ENCODE data around the gene RGMA.

The RGMA gene

DNA sequence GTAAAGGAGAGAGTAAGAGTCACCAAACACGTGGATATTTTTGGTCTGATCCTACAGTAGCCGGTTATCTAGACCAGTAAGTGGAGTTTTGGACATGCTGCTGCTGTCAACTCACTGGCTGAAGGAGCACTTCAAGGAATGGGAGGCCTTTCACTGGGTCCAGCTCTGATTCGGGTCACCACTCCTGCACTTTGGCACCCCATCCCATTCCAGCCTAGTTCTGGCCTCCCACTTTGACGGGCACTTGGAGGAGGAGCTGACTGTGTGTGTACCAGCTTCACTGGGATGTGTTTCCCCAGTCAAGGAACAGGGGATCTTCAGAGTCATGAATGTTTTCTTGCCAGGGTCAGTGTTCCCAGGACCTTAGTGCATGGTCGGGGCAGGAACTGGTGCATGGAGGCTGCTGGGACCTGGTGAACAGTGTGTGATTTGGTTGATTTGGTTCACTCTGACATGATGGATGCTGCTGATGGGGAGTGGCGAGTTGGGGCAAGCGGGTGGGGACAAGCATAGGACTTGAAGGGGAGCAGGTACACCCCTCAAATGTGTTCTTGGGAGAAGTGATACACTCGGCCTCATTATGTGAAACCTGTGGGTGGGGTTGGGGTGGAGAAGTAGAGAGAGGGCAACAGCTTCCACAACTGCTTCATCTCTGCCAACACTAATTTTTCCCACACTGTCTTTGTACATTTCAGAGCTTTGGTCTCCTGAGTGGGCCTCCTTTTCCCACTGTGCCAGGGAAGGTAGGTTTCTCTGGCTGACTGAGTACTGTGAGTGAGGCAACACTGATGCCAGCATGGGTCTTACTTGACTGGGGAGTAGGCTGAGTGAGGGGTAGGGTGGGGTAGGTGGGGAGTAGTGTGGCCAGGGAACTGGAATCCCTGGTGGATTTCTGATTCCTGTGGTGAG is 64.0 kb downstream of the RGMA start:
- Histone ChIP-seq H3K4me3 (ENCODE audit: low read length) (no peak overlapping the region), H3K9me3 (ENCODE audit: insufficient read depth, low read depth, low read length) (no peaks in the 10 kb centered on the region), H3K4me1 (ENCODE audit: insufficient read depth, low read length) (peaks cover 7% of the 10 kb centered on the region; the same call in 1 of the 2 replicates), H3K27me3 (ENCODE audit: insufficient read depth, low read length) (no peaks in the 10 kb centered on the region), H3K9ac (ENCODE audit: low read depth, low read length) (no peak overlapping the region), H3K27ac (ENCODE audit: low read depth, low read length) (no peak overlapping the region), H3K36me3 (ENCODE audit: insufficient read depth, low read length) (peaks cover 77% of the 10 kb centered on the region)
- WGBS = 90% methylated on average over 8 of the region's 8 CpGs

DNA sequence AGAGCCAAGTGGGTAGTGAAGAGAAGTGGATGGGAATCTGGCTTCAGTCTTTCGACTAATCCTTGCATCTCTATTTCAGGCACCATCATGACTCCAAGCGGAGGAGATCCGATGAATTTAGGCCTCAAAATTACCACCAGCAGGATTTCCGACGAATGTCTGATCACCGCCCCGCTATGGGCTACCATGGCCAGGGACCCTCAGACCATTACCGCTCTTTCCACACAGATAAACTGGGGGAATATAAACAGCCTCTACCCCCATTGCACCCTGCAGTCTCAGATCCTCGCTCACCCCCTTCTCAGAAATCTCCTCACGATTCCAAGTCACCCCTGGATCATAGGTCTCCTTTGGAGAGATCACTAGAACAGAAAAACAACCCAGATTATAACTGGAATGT is 64.7 kb downstream of the RGMA start:
- Histone ChIP-seq H3K36me3 (ENCODE audit: insufficient read depth, low read length) (peaks cover 84% of the 10 kb centered on the region), H3K27ac (ENCODE audit: low read depth, low read length) (no peak overlapping the region), H3K9me3 (ENCODE audit: insufficient read depth, low read depth, low read length) (no peaks in the 10 kb centered on the region), H3K27me3 (ENCODE audit: insufficient read depth, low read length) (no peaks in the 10 kb centered on the region), H3K4me3 (ENCODE audit: low read length) (no peak overlapping the region), H3K4me1 (ENCODE audit: insufficient read depth, low read length) (peaks cover 7% of the 10 kb centered on the region; the same call in 1 of the 2 replicates), H3K9ac (ENCODE audit: low read depth, low read length) (no peak overlapping the region)
- 96% methylated on average over 10 of the region's 10 CpGs for WGBS

DNA sequence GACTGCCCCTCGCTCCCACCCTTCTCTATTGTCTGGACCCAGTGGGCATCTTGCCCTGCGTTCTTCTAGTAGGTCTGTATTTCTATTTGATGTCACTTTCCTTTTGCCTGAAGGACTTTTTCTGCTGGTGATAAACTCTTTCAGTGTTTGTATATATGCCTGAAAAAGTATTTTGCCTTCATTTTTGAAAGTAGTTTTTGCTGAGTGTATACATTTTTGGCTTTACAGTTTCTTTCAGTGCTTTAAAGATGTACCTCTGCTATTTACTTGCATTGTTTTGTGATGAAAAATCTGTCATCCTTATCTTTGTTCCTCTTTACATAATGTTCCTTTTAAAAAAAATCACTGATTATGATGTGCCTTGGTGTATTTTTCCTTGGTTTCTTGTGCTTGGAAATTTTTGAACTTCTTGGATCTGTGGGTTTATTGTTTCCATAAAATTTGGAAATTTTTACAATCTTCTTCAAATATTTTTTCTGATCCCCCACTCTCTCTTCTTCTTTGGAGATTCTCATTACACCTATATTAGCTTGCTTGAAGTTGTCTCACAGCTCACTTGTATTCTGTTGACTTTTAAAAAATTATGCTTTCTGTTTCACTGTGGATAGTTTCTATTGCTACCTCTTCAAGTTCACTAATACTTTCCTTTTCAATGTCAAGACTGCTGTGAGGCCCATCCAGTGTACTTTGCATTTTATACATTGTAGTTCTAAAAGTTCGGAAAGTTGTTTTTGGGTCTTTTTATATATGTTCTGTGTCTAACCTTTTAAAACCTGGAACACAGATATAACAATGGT is 67.8 kb downstream of the RGMA start:
- Histone ChIP-seq H3K9ac (ENCODE audit: low read depth, low read length) (no peak overlapping the region), H3K4me3 (ENCODE audit: low read length) (no peak overlapping the region), H3K27me3 (ENCODE audit: insufficient read depth, low read length) (no peaks in the 10 kb centered on the region), H3K9me3 (ENCODE audit: insufficient read depth, low read depth, low read length) (no peaks in the 10 kb centered on the region), H3K27ac (ENCODE audit: low read depth, low read length) (no peak overlapping the region), H3K36me3 (ENCODE audit: insufficient read depth, low read length) (peaks cover 99% of the 10 kb centered on the region), H3K4me1 (ENCODE audit: insufficient read depth, low read length) (no peaks in the 10 kb centered on the region)
- 98% methylated on average over 3 of the region's 3 CpGs for WGBS

DNA sequence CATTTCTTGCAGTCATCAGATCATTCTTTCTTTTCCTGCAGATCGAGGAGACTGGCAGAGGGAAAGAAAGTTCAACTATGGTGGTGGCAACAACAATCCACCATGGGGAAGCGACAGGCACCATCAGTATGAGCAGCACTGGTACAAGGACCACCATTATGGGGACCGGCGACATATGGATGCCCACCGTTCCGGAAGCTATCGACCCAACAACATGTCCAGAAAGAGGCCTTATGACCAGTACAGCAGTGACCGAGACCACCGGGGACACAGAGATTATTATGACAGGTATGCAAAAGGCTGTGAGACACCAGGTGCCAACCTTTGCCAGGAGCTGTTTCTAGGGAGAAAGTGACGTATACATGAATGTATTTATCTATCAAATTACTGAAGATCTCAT is 69.0 kb downstream of the RGMA start:
- Histone ChIP-seq H3K27me3 (ENCODE audit: insufficient read depth, low read length) (no peaks in the 10 kb centered on the region), H3K36me3 (ENCODE audit: insufficient read depth, low read length) (peaks cover 99% of the 10 kb centered on the region), H3K9me3 (ENCODE audit: insufficient read depth, low read depth, low read length) (no peaks in the 10 kb centered on the region), H3K4me3 (ENCODE audit: low read length) (no peak overlapping the region), H3K9ac (ENCODE audit: low read depth, low read length) (no peak overlapping the region), H3K4me1 (ENCODE audit: insufficient read depth, low read length) (no peaks in the 10 kb centered on the region), H3K27ac (ENCODE audit: low read depth, low read length) (no peak overlapping the region)
- WGBS = 95% methylated on average over 9 of the region's 10 CpGs

DNA sequence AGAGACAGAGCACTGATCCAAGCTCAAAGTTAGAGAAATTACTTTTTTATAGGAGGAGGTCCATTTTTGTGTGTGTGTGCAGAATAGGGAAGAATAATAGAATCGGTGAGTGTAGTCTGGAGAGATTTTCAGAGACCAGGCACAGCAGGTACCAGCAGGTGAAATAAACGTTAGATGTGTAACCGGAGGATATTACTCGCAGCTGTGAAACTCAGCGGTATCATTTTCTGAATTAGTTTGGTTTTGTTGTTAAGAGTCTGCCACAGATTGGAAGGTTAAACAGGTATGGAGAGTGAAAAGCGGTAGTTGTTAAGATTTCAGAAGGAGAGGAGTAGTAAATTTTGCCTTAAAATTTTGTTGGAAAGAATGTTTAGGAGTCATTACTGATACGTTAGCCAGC is 69.9 kb downstream of the RGMA start:
- Histone ChIP-seq H3K36me3 (ENCODE audit: insufficient read depth, low read length) (peaks cover 99% of the 10 kb centered on the region), H3K27me3 (ENCODE audit: insufficient read depth, low read length) (no peaks in the 10 kb centered on the region), H3K4me1 (ENCODE audit: insufficient read depth, low read length) (no peaks in the 10 kb centered on the region), H3K9me3 (ENCODE audit: insufficient read depth, low read depth, low read length) (no peaks in the 10 kb centered on the region), H3K4me3 (ENCODE audit: low read length) (no peak overlapping the region), H3K27ac (ENCODE audit: low read depth, low read length) (no peak overlapping the region), H3K9ac (ENCODE audit: low read depth, low read length) (no peak overlapping the region)
- 97% methylated on average over 7 of the region's 7 CpGs for WGBS

DNA sequence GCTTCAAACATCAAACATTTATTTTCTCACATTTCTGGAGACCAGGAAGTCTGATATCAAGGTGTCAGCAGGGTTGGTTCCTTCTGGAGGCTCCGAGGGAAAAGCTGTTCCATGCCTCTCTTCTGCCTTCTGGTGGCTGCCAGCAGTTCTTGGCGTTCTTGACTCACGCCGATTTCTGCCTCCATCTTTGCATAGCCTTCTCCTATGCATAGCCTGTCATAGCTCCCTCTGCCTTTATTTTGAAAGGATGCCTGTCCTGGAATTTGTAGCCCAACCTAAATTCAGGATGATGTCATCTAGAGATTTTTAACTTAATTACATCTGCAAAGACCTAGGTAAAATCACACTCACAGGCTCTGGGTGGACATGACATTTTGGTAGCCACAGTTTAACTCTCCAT is 70.4 kb downstream of the RGMA start:
- Histone ChIP-seq H3K27ac (ENCODE audit: low read depth, low read length) (no peak overlapping the region), H3K4me3 (ENCODE audit: low read length) (no peak overlapping the region), H3K36me3 (ENCODE audit: insufficient read depth, low read length) (peaks cover 99% of the 10 kb centered on the region), H3K27me3 (ENCODE audit: insufficient read depth, low read length) (no peaks in the 10 kb centered on the region), H3K9ac (ENCODE audit: low read depth, low read length) (no peak overlapping the region), H3K4me1 (ENCODE audit: insufficient read depth, low read length) (no peaks in the 10 kb centered on the region), H3K9me3 (ENCODE audit: insufficient read depth, low read depth, low read length) (no peaks in the 10 kb centered on the region)
- 86% methylated on average over 4 of the region's 4 CpGs for WGBS

DNA sequence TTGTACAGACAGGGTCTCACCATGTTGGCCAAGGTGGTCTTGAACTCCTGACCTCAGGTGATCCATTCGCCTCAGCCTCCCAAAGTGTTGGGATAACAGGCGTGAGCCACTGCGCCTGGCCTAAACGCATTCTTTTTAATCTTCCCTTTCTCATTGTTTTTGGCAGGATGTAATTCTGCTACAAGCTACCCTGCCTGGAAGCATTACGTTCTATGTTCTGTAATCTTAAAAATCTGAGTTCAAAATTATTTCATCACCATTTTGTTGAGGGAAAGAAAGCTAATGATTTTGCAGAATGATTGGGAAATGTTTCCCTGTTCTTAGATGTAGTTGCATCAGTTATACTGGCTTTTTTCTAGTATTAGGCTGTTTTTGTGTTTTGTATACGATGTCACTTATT is 71.5 kb downstream of the RGMA start:
- H3K9me3 ChIP-seq (ENCODE audit: insufficient read depth, low read depth, low read length) = no peaks in the 10 kb centered on the region
- no peak overlapping the region for H3K27ac ChIP-seq (ENCODE audit: low read depth, low read length)
- no peaks in the 10 kb centered on the region for H3K4me1 ChIP-seq (ENCODE audit: insufficient read depth, low read length)
- no peaks in the 10 kb centered on the region for H3K27me3 ChIP-seq (ENCODE audit: insufficient read depth, low read length)
- peaks cover 99% of the 10 kb centered on the region for H3K36me3 ChIP-seq (ENCODE audit: insufficient read depth, low read length)
- no peak overlapping the region for H3K9ac ChIP-seq (ENCODE audit: low read depth, low read length)
- no peak overlapping the region for H3K4me3 ChIP-seq (ENCODE audit: low read length)
- WGBS = 98% methylated on average over 5 of the region's 6 CpGs

DNA sequence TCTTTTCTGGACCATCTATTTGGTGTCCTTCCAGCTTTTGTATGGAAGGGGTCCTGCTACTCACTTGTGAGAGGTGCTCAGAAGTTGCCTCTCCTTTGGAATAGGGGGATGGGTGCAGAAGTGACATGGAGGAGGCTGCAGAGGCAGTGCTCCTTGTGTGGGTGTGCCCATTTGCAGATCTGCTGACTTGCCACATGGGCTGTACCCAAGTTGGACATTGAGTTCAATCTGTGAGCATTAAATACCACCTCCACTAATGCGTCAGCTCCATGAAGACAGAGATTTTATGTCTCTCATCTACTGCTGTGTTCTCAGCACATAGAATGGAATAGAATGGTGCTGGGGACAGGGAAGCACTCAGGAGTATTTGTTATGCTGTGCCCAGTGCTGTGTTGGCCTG is 76.2 kb downstream of the RGMA start:
- Histone ChIP-seq H3K27ac (ENCODE audit: low read depth, low read length) (no peak overlapping the region), H3K9ac (ENCODE audit: low read depth, low read length) (no peak overlapping the region), H3K36me3 (ENCODE audit: insufficient read depth, low read length) (peaks cover 99% of the 10 kb centered on the region), H3K27me3 (ENCODE audit: insufficient read depth, low read length) (no peaks in the 10 kb centered on the region), H3K9me3 (ENCODE audit: insufficient read depth, low read depth, low read length) (no peaks in the 10 kb centered on the region), H3K4me1 (ENCODE audit: insufficient read depth, low read length) (no peaks in the 10 kb centered on the region), H3K4me3 (ENCODE audit: low read length) (no peak overlapping the region)
- 93% methylated on average over 1 of the region's 1 CpG for WGBS

DNA sequence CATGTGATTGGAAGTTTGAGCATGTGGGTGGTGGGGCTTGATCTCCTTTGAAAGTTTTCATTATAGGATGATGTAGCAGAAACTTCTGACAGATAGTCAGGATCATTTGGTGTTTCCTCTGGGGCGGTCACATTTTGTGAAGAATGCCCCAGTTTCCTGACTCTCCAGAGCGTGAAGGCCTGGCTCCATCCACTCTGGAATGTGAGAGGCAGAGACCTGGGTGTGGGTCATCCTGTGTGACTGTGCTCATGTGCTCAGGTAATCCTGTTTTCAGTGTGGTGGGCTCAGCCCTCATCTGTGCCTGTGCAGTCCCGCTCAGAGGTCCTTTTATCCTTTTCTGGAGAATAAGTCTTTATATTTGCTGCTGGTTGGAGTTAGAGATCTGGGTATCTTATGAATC is 81.0 kb downstream of the RGMA start:
- 93% methylated on average over 3 of the region's 3 CpGs for whole genome bisulfite sequencing
- no peak overlapping the region for H3K27ac ChIP-seq (ENCODE audit: low read depth, low read length)
- peaks cover 100% of the 10 kb centered on the region for H3K36me3 ChIP-seq (ENCODE audit: insufficient read depth, low read length)
- H3K4me3 ChIP-seq (ENCODE audit: low read length) = no peak overlapping the region
- H3K4me1 ChIP-seq (ENCODE audit: insufficient read depth, low read length) = no peaks in the 10 kb centered on the region
- no peaks in the 10 kb centered on the region for H3K27me3 ChIP-seq (ENCODE audit: insufficient read depth, low read length)
- H3K9ac ChIP-seq (ENCODE audit: low read depth, low read length) = no peak overlapping the region
- no peaks in the 10 kb centered on the region for H3K9me3 ChIP-seq (ENCODE audit: insufficient read depth, low read depth, low read length)

DNA sequence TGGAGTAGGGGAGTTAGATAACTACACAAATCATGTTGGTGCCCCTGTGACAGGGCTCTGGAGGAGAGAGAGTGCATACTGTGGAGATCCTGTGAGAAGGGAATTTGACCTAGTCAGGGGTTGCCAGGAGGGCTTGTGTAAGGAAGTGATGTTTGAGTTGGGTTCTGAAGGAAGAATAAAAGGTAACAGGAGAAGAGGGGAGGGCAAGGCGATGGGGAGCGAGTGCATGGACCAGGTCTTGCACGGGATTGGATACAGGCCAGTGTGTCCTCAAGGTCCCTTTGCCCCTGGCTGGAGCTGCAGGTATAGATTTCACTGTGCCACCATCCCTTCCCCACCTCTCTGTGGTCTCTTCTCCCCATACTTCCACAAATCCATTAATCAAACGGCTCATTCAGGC is 83.9 kb downstream of the RGMA start:
- 91% methylated on average over 4 of the region's 4 CpGs for WGBS
- Histone ChIP-seq H3K9me3 (ENCODE audit: insufficient read depth, low read depth, low read length) (no peaks in the 10 kb centered on the region), H3K27me3 (ENCODE audit: insufficient read depth, low read length) (no peaks in the 10 kb centered on the region), H3K9ac (ENCODE audit: low read depth, low read length) (no peak overlapping the region), H3K4me1 (ENCODE audit: insufficient read depth, low read length) (no peaks in the 10 kb centered on the region), H3K27ac (ENCODE audit: low read depth, low read length) (no peak overlapping the region), H3K4me3 (ENCODE audit: low read length) (no peak overlapping the region), H3K36me3 (ENCODE audit: insufficient read depth, low read length) (peaks cover 100% of the 10 kb centered on the region)

DNA sequence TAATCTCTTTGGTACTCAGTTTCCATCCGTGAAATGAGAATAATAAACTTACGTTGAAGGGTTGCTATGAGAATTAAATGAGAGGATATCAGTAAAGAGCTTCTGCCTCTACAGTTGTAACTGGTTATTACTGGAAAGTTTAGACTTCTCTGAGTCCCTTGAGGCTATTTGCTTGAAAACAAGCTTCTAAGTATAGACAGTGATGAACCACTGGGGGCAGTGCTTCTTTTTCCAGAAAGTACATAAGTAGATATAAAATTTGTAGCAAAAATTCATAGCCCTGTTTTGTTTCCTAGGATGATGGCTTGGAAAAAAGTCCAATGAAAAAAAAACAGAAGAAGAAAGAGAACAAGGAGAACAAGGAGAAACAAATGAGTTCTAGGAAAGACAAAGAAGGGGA is 87.1 kb downstream of the RGMA start:
- peaks cover 98% of the 10 kb centered on the region for H3K36me3 ChIP-seq (ENCODE audit: insufficient read depth, low read length)

More for the DNA sequence above, 87.1 kb downstream of the RGMA start:
- H3K27me3 ChIP-seq (ENCODE audit: insufficient read depth, low read length) = no peaks in the 10 kb centered on the region
- no peak overlapping the region for H3K27ac ChIP-seq (ENCODE audit: low read depth, low read length)
- WGBS = 93% methylated on average over 2 of the region's 2 CpGs
- H3K4me1 ChIP-seq (ENCODE audit: insufficient read depth, low read length) = no peaks in the 10 kb centered on the region
- H3K9ac ChIP-seq (ENCODE audit: low read depth, low read length) = no peak overlapping the region
- H3K9me3 ChIP-seq (ENCODE audit: insufficient read depth, low read depth, low read length) = no peaks in the 10 kb centered on the region
- no peak overlapping the region for H3K4me3 ChIP-seq (ENCODE audit: low read length)
